HepG2 (cell line): ENCODE measurements around the gene CBLN3. TPM values are rescaled to one million over a fixed set of nuclear protein-coding genes. Genes with fewer than 3 reads are reported as not detected.

Source experiments
- BRD4 ChIP-seq: sonication (generic); formaldehyde crosslinking; IDR thresholded peaks from 2 replicates; pipeline ENCODE4 v1.4.0; 2020; ENCODE audit warnings: missing genetic modification reagents
- IKZF4 ChIP-seq: sonication (generic); formaldehyde crosslinking; IDR thresholded peaks from 2 replicates; pipeline ENCODE4 v1.5.1; 2020; ENCODE audit warnings: borderline replicate concordance, mild to moderate bottlenecking, low read depth, missing genetic modification reagents; ENCODE audit errors: not compliant biosample characterization
- MXI1 ChIP-seq: IDR thresholded peaks from 3 replicates; pipeline ENCODE4 v1.6.1; 2012; ENCODE audit warnings: low read depth, low read length, inconsistent platforms, borderline replicate concordance
- TAF15 ChIP-seq: fragments of 200-400 bp; formaldehyde crosslinking; IDR thresholded peaks from one replicate; pipeline ENCODE4 v1.6.1; 2018; ENCODE audit warnings: mild to moderate bottlenecking, low read depth, low read length; ENCODE audit not compliant: poor library complexity, severe bottlenecking
- ZFP36L1 ChIP-seq: sonication (generic); formaldehyde crosslinking; IDR thresholded peaks from 2 replicates; pipeline ENCODE4 v1.8.0; 2022; ENCODE audit warnings: mild to moderate bottlenecking, missing genetic modification reagents, moderate library complexity
- ZNF138 ChIP-seq: sonication (generic); formaldehyde crosslinking; IDR thresholded peaks from 2 replicates; pipeline ENCODE4 v1.5.0; 2020; ENCODE audit warnings: mild to moderate bottlenecking, low read depth, missing genetic modification reagents
- ZNF382 ChIP-seq: sonication (generic); formaldehyde crosslinking; IDR thresholded peaks from 2 replicates; pipeline ENCODE4 v1.5.0; 2020; ENCODE audit warnings: missing genetic modification reagents, mild to moderate bottlenecking, borderline replicate concordance
- ZNF660 ChIP-seq: sonication (generic); formaldehyde crosslinking; IDR thresholded peaks from 2 replicates; pipeline ENCODE4 v1.5.1; 2020; ENCODE audit warnings: mild to moderate bottlenecking, low read depth, missing genetic modification reagents, borderline replicate concordance
- ZSCAN22 ChIP-seq: sonication (generic); formaldehyde crosslinking; IDR thresholded peaks from 2 replicates; pipeline ENCODE4 v1.4.0; 2020; ENCODE audit warnings: mild to moderate bottlenecking, missing genetic modification reagents
- ZSCAN9 ChIP-seq: IDR thresholded peaks from 2 replicates; pipeline ENCODE4 v1.6.1; 2016; ENCODE audit warnings: borderline replicate concordance
- polyA plus RNA-seq, 8 experiments: library from polyadenylated mRNA; depleted of rRNA in 3 of 8; stranded (reverse) in 7 of 8; unstranded in 1 of 8; fragments of >200 nt; fragmentation: Illumina TruSeq in 4 of 8; extraction: Trizol in 4 of 8; gene quantifications; 2 replicates each; pipeline versions ENCODE4 v1.2.1 to v1.2.3, GENCODE V29; 2011 to 2016; ENCODE audit warnings: low read depth in 4 of 8, missing spikeins in 1 of 8, mixed read lengths in 1 of 8; ENCODE audit not compliant: insufficient read depth in 1 of 8
- total RNA-seq, 5 experiments: library from RNA; depleted of rRNA; stranded (reverse); fragments of >200 nt; fragmentation: Illumina TruSeq; extraction: Trizol; gene quantifications; 2 replicates each; pipeline ENCODE4 v1.2.3, GENCODE V29; 2016; ENCODE audit warnings: low read depth in 1 of 5
- TF ChIP-seq, protein P1 (sequence below): sonication (generic); formaldehyde crosslinking; IDR thresholded peaks from 2 replicates; pipeline ENCODE4 v1.4.0; 2020; ENCODE audit warnings: missing genetic modification reagents, mild to moderate bottlenecking, borderline replicate concordance
- TF ChIP-seq, protein P2 (sequence below): sonication (generic); formaldehyde crosslinking; IDR thresholded peaks from 2 replicates; pipeline ENCODE4 v1.4.0; 2020; ENCODE audit warnings: missing genetic modification reagents, borderline replicate concordance

Gene CBLN3
- total and polyA plus RNA-seq, 2 of the 13 experiments (the other 11 are each of a cell fraction or from before 2014, with no cell fraction given), result 0.66 to 0.98 TPM

DNA sequence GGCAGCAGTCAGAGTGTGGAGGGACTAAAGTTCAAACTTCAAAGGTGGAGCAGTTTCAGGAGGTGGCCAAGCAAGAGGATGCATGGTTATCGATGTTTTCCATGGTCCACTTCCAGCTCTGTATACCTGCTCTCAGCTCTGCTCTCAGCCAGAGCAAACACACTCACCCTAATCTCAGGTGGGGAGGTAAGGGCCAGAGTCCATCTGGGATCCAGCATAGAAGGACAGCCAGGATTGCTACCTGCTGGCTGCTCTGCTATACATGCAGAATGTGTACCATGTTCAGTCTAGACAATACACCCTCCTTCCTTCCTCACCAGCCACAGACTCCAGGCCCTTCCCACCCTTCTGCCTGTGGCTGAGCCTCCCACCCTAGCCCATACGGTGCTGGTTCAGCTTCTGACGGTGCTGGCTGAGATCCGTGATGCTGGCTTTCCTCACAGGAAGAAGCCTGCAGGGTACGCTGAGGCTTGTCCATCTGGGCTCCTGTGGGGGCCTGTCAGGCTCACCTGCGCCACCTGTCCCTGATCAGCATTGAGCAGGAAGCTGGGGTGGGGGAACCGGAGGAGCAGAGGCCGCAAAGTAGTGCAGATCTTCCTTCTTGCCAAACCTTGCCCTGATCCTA is 2.4 kb downstream of the CBLN3 start (continued):
- TF ChIP-seq, protein P1, sequence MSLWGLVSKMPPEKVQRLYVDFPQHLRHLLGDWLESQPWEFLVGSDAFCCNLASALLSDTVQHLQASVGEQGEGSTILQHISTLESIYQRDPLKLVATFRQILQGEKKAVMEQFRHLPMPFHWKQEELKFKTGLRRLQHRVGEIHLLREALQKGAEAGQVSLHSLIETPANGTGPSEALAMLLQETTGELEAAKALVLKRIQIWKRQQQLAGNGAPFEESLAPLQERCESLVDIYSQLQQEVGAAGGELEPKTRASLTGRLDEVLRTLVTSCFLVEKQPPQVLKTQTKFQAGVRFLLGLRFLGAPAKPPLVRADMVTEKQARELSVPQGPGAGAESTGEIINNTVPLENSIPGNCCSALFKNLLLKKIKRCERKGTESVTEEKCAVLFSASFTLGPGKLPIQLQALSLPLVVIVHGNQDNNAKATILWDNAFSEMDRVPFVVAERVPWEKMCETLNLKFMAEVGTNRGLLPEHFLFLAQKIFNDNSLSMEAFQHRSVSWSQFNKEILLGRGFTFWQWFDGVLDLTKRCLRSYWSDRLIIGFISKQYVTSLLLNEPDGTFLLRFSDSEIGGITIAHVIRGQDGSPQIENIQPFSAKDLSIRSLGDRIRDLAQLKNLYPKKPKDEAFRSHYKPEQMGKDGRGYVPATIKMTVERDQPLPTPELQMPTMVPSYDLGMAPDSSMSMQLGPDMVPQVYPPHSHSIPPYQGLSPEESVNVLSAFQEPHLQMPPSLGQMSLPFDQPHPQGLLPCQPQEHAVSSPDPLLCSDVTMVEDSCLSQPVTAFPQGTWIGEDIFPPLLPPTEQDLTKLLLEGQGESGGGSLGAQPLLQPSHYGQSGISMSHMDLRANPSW (CRISPR knock-in tag), result peak; percentile 31; the same call in 1 of the 2 replicates
- TF ChIP-seq, protein P2, sequence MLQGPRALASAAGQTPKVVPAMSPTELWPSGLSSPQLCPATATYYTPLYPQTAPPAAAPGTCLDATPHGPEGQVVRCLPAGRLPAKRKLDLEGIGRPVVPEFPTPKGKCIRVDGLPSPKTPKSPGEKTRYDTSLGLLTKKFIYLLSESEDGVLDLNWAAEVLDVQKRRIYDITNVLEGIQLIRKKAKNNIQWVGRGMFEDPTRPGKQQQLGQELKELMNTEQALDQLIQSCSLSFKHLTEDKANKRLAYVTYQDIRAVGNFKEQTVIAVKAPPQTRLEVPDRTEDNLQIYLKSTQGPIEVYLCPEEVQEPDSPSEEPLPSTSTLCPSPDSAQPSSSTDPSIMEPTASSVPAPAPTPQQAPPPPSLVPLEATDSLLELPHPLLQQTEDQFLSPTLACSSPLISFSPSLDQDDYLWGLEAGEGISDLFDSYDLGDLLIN (CRISPR knock-in tag), result no peak
- no peak for TF ChIP-seq ZNF660 (CRISPR knock-in tag)
- TF ChIP-seq TAF15, result no peak
- TF ChIP-seq ZNF138 (CRISPR knock-in tag), result peak; percentile 65
- TF ChIP-seq ZSCAN9 (CRISPR knock-in tag), result peak; percentile 39; the same call in 1 of the 2 replicates
- TF ChIP-seq BRD4, result no peak
- TF ChIP-seq ZNF382 (CRISPR knock-in tag), result no peak
- TF ChIP-seq ZFP36L1 (CRISPR knock-in tag), result no peak
- TF ChIP-seq ZSCAN22 (CRISPR knock-in tag), result no peak
- peak; percentile 30 for TF ChIP-seq IKZF4 (CRISPR knock-in tag)
- peak; percentile 25; the same call in 1 of the 3 replicates for TF ChIP-seq MXI1
- TF ChIP-seq, all 625 proteins: peak for 226
